ENCODE measurements around the gene MYOG.

MYOG gene

DNA sequence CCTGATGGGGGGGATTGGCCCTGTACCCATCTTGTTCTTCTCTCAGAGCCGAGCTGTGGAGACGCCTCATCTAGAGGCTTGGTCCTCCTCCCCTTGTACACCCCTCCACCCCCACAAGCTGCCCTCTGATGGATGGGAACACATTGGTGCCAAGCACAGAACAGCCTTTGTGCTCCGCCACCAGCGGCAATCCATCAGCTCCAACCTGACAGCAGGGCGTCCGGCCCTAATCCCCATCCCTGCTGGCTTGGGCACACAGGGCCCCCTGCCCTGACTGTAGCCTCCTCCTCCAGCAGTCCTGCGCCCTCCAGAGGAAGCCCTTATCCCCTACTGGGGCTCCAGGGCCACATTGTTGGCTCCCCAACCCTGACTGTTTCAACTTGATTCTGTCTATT, 3.8 kb upstream of the MYOG start:
- DNase-seq = no peak
- CTCF ChIA-PET = no interaction called here
- Mint-ChIP-seq H3K4me3 (no peak overlapping the region), H3K27ac (no peak overlapping the region), H3K36me3 (no peaks in the 10 kb centered on the region), H3K27me3 (peaks cover 44% of the 10 kb centered on the region), H3K4me1 (no peaks in the 10 kb centered on the region), H3K9me3 (peaks cover 4% of the 10 kb centered on the region)

DNA sequence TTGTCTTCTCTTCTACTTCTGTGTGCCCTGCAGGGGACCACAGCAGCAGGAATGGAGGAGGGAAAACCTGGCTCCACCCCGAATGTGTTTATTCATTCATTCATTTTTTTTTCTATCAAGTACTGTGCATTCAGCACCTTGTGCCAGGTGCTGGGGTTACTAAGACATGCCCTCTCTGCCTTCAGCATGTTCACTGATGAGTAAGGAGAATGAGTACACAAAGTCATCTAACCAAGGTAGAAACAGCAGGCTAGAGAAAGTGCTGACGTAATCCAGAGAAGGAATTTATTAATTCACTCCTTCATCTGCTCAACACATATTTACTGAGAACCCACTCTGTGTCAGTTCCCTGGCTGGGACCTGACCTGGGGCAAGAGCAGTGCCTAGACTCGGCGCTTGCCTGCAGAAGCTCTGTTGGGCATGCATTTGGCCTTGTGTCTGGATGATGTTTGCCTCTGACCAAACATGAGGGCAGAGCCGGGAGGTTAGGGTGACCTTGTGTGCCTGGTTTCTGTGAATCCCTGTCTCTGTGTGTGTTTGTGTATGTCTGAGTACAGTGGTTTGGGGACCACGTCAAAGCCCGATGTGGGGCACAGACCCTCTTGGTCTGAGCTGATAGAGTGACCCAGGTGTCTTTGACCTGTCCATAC, 3.3 kb upstream of the MYOG start:
- DNase-seq = no peak
- CTCF ChIA-PET = no interaction called here
- H3K27me3 Mint-ChIP-seq = peaks cover 39% of the 10 kb centered on the region
- no peak overlapping the region for H3K4me3 Mint-ChIP-seq
- H3K36me3 Mint-ChIP-seq = no peaks in the 10 kb centered on the region
- H3K4me1 Mint-ChIP-seq = no peaks in the 10 kb centered on the region
- H3K9me3 Mint-ChIP-seq = no peaks in the 10 kb centered on the region
- H3K27ac Mint-ChIP-seq = no peak overlapping the region

DNA sequence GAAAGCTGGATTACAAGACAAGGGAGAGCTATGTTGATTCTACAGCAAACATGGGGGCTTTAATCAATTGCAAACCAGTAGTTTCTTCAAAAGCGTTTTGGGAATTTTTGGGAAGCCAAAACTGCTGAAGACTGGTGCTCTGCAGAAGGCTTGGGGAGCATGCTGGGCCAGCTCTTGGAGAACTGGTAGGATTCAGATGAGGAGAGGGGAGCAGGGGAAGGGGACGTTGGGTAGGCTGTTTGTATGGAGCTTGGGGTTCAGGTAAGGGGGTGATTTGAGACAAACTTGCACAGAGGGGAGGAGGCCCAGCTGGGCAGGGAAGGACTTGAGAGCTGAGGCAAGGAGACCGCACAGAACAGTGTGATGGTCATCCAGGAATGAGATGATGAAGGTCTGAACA, 2.6 kb upstream of the MYOG start:
- Mint-ChIP-seq H3K36me3 (no peaks in the 10 kb centered on the region), H3K27me3 (peaks cover 36% of the 10 kb centered on the region), H3K27ac (no peak overlapping the region), H3K4me1 (no peaks in the 10 kb centered on the region), H3K9me3 (no peaks in the 10 kb centered on the region), H3K4me3 (no peak overlapping the region)
- no peak for DNase-seq
- CTCF ChIA-PET = interaction anchor here (1.4 kb wide), 1 partner anchor 83 kb away, joined by 4 read pairs; no protein-coding TSS in a partner anchor

- H3K4me3 Mint-ChIP-seq = no peak overlapping the region
- no peaks in the 10 kb centered on the region for H3K4me1 Mint-ChIP-seq
- peaks cover 42% of the 10 kb centered on the region for H3K27me3 Mint-ChIP-seq
- H3K9me3 Mint-ChIP-seq = no peaks in the 10 kb centered on the region
- CTCF ChIA-PET = interaction anchor here (1.4 kb wide), 1 partner anchor 85 kb away, joined by 4 read pairs; no protein-coding TSS in a partner anchor
- H3K27ac Mint-ChIP-seq = no peak overlapping the region
- no peak for DNase-seq
- H3K36me3 Mint-ChIP-seq = no peaks in the 10 kb centered on the region
Measured at GRCh38 chr1:203086992-203087763, 1.4 kb upstream of the MYOG start.

DNA sequence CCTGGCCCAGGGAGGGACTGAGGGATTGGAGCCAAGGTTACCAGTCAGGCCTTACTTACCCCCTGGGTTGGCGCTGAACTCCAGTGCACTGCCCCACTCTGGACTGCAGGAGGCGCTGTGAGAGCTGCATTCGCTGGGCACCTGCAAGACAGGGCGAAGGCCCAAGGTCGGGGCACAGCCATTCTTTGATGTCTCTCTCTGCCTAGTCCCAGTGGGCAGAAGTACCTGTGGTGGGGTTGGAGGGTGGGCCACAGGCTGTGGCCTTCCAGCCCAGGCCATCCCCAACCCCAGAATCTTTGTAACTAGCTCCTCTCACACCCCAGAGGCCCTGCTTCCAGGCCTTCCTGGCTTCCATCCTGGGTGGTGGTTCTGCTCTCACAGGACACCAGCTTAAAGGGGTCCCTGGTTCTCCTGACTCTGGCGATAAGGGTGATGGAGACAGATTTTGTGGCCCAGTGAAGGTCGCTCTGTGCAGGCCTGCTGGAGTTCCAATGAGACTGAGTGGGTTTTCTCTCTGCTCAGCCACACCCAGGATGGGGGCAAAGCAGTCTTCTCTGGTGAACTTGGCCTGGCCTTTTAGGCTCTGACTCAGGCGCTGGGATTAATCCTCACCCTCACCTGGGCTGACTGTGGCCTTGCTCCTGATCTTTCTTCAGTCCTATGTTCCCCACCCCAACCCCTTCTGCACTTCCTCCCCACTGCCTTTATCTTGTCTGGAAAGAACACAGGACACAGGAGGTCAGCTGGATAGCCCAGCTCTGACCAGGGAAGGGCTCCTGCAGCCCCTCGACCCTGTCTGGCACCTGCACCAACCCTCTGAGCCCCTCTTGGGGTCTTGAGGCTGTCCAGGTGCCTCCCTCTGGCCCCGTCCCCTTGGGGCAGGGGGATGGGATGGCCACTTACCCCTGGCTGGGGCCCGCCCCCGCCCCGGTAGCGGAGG, 954 bp downstream of the MYOG start:
- Mint-ChIP-seq H3K36me3 (no peaks in the 10 kb centered on the region), H3K9me3 (no peaks in the 10 kb centered on the region), H3K4me1 (no peaks in the 10 kb centered on the region), H3K4me3 (no peak overlapping the region), H3K27me3 (peaks cover 31% of the 10 kb centered on the region), H3K27ac (no peak overlapping the region)
- CTCF ChIA-PET = interaction anchor here (0.6 to 2.3 kb wide), 13 partner anchors 13 to 753 kb away, joined by 3 to 18 read pairs (median 3); partner anchors contain the start of gene ADORA1
- peak; percentile 47 for DNase-seq

DNA sequence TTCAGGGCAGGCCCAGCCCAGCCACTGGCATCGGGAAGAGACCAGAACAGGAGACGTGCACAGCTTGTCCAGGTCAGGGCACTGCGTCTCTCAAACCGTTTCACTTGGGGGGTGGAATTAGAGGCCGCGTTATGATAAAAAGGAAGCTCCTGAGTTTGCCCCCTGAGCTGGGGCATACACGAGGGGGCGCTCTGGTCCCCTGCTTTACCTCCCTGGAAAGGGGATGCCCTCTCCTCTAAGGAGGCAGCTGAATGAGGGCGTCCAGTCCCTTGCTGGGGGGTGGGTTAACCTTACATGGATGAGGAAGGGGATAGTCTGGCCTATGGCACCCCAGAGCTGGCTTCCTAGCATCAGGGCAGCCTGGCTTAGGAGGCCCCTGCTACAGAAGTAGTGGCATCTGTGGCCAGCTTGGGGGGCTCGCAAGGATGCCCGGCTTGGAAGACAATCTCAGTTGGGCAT, 2.3 kb downstream of the MYOG start:
- Mint-ChIP-seq H3K4me1 (no peaks in the 10 kb centered on the region), H3K9me3 (no peaks in the 10 kb centered on the region), H3K36me3 (no peaks in the 10 kb centered on the region), H3K27ac (no peak overlapping the region), H3K27me3 (peaks cover 27% of the 10 kb centered on the region), H3K4me3 (no peak overlapping the region)
- no peak for DNase-seq
- CTCF ChIA-PET = interaction anchor here (0.6 to 2.3 kb wide), 10 partner anchors 14 to 328 kb away, joined by 3 to 18 read pairs (median 4); no protein-coding TSS in a partner anchor

DNA sequence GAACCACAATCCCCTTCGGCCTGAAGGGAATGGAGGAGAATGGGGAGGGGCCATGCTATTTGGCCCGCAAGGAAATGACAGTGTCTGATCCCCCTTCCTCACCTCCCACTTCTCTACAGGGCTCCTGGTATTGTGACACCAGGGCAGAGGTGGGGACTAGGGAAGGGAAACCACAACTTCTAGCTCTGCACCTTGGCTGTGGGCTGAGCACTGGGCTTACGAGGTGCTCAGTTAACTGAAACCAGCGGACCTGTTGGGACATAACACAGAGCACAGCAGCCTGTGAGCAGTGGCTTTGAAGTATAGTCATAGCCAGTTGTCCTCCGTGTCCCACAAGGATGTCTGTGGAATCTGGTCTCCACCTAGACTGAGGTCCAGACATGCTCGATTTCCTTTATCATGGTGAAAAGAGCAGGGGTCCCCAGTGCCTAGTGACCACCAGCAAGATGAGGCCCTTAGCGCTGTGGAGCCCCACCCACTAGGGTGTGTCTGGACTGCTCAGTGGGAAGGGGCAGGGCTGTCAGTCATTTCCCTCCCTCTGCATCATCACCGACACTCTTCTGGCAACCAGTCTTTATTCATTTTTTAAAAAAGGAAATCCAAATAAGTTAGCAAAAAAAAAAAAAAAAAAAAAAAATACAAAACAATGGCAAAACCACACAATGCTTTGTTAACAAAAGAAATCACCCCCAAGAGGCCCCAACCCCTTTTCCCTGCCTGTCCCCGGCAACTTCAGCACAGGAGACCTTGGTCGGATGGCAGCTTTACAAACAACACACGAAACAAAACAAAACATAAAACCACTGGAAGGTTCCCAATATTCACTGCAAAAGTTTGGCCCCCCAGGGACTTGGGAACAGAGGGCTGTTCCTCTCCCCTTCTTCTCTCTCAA, 3.0 kb downstream of the MYOG start:
- CTCF ChIA-PET = interaction anchor here (0.9 to 1.8 kb wide), 4 partner anchors 15 to 90 kb away, joined by 3 to 6 read pairs (median 3); no protein-coding TSS in a partner anchor
- no peaks in the 10 kb centered on the region for H3K9me3 Mint-ChIP-seq
- H3K27ac Mint-ChIP-seq = no peak overlapping the region

GRCh38 chr1:203082231-203082505, 3.6 kb downstream of the MYOG start:
- Mint-ChIP-seq H3K27ac (no peak overlapping the region), H3K9me3 (no peaks in the 10 kb centered on the region), H3K27me3 (peaks cover 37% of the 10 kb centered on the region), H3K4me3 (no peak overlapping the region), H3K4me1 (no peaks in the 10 kb centered on the region), H3K36me3 (no peaks in the 10 kb centered on the region)
- CTCF ChIA-PET = interaction anchor here (1.1 kb wide), 1 partner anchor 91 kb away, joined by 3 read pairs; no protein-coding TSS in a partner anchor
- no peak for DNase-seq

More for the DNA sequence above, 3.0 kb downstream of the MYOG start:
- DNase-seq = no peak
- Mint-ChIP-seq H3K4me3 (no peak overlapping the region), H3K4me1 (no peaks in the 10 kb centered on the region), H3K36me3 (no peaks in the 10 kb centered on the region), H3K27me3 (peaks cover 30% of the 10 kb centered on the region)

GRCh38 chr1:203081465-203082230, 4.2 kb downstream of the MYOG start:
- Mint-ChIP-seq H3K9me3 (no peaks in the 10 kb centered on the region), H3K36me3 (no peaks in the 10 kb centered on the region), H3K4me1 (no peaks in the 10 kb centered on the region), H3K27me3 (peaks cover 42% of the 10 kb centered on the region), H3K4me3 (no peak overlapping the region), H3K27ac (no peak overlapping the region)
- CTCF ChIA-PET = interaction anchor here (1.0 kb wide), 1 partner anchor 134 kb away, joined by 3 read pairs; no protein-coding TSS in a partner anchor
- DNase-seq = no peak

GRCh38 chr1:203080456-203080855, 5.4 kb downstream of the MYOG start:
- no peak overlapping the region for H3K4me3 Mint-ChIP-seq
- peaks cover 4% of the 10 kb centered on the region for H3K36me3 Mint-ChIP-seq
- H3K27ac Mint-ChIP-seq = no peak overlapping the region
- H3K9me3 Mint-ChIP-seq = no peaks in the 10 kb centered on the region
- H3K27me3 Mint-ChIP-seq = peaks cover 52% of the 10 kb centered on the region
- no peak for DNase-seq
- CTCF ChIA-PET = interaction anchor here (1.0 kb wide), 1 partner anchor 136 kb away, joined by 3 read pairs; no protein-coding TSS in a partner anchor
- peaks cover 5% of the 10 kb centered on the region for H3K4me1 Mint-ChIP-seq

- Mint-ChIP-seq H3K4me1 (peaks cover 8% of the 10 kb centered on the region), H3K27me3 (peaks cover 69% of the 10 kb centered on the region), H3K27ac (no peak overlapping the region), H3K36me3 (peaks cover 4% of the 10 kb centered on the region), H3K9me3 (no peaks in the 10 kb centered on the region), H3K4me3 (no peak overlapping the region)
- CTCF ChIA-PET = no interaction called here
- no peak for DNase-seq
Measured at GRCh38 chr1:203078478-203078877, 7.3 kb downstream of the MYOG start.

DNA sequence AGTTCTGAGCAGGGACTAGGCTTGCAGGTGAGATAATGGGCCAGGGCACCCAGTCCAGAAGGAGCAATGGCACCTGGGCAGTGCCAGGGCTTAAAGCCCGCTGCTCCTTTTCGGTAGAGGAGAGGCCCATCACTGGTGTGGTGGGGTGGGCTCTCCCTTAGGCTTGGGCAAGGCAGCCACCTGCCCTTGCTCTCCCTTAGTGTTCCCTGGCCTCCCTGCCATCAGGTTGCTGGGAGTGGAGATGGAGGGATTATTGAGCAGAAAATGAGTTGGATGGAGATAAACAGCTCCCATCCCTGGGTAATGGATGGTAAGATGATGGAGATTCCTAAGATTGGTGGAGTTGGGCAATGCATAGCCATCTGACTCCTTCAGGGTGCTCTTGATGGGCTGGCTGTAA, 7.9 kb downstream of the MYOG start:
- CTCF ChIA-PET = no interaction called here
- Mint-ChIP-seq H3K9me3 (no peaks in the 10 kb centered on the region), H3K27ac (no peak overlapping the region), H3K4me1 (peaks cover 8% of the 10 kb centered on the region), H3K27me3 (peaks cover 71% of the 10 kb centered on the region), H3K36me3 (peaks cover 4% of the 10 kb centered on the region), H3K4me3 (no peak overlapping the region)
- no peak for DNase-seq

- peaks cover 68% of the 10 kb centered on the region for H3K27me3 Mint-ChIP-seq
- DNase-seq = no peak
- H3K27ac Mint-ChIP-seq = no peak overlapping the region
- no peak overlapping the region for H3K4me3 Mint-ChIP-seq
- H3K9me3 Mint-ChIP-seq = no peaks in the 10 kb centered on the region
- peaks cover 4% of the 10 kb centered on the region for H3K36me3 Mint-ChIP-seq
- CTCF ChIA-PET = interaction anchor here (1.6 kb wide), 1 partner anchor 139 kb away, joined by 6 read pairs; no protein-coding TSS in a partner anchor
- peaks cover 8% of the 10 kb centered on the region for H3K4me1 Mint-ChIP-seq
Measured at GRCh38 chr1:203077367-203077766, 8.4 kb downstream of the MYOG start.

Data from activated naive CD4-positive, alpha-beta T cell treated with anti-CD3 and anti-CD28 coated beads, Interleukin-2, amount 10 ng/mL, durations not matched to agents 7 days and 5 days (primary cell).